Raji (cell line): ENCODE measurements around the gene REC114.

Experiments used
- POLR2A ChIP-seq: IDR thresholded peaks from 2 replicates; pipeline ENCODE4 v1.6.1; 2011; ENCODE audit warnings: low read depth, low read length, control low read depth; ENCODE audit not compliant: insufficient read depth

The REC114 gene, protein sequence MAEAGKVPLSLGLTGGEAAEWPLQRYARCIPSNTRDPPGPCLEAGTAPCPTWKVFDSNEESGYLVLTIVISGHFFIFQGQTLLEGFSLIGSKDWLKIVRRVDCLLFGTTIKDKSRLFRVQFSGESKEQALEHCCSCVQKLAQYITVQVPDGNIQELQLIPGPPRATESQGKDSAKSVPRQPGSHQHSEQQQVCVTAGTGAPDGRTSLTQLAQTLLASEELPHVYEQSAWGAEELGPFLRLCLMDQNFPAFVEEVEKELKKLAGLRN

DNA sequence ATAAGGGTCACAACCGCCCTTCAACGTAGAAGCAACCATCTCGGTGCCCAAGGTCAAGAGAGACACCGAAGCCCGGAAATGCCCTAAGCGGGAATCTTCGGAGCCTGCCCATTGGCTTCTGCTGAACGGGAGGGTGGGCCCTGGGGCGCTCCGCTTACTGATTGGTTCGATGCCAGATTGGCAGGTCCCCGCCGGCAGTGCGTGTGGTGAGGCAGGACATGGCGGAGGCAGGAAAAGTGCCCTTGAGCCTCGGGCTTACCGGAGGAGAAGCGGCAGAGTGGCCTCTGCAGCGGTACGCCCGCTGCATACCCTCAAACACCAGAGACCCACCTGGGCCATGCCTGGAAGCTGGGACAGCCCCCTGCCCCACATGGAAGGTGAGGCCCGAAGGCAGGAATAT is at the start of gene REC114:
Gene REC114 (plus strand): TSS at position 197 of the 400 bp plus-strand sequence. CDS start 22 bp downstream, at position 219.
- no peak for TF ChIP-seq POLR2A

DNA sequence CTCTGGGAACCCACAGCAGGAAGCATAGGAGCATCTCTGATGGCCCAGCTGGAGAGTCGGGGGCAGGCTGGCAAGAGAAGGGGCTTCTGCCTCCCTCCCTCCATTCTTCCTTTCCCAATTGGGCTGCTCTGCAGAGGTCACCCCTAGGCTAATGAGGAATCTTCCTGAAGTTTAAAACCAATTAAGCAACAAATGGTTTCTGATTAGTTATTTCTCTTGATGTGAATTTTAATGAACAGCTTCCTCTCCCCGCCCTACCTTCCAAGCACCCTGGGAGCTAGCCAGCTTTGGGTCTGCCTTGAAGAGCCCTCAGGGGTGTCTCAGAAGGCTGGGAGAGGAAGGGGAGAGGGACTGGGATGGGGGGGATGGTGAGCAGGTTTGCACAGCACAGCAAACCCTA is 49.6 kb upstream of the REC114 start:
- no peak for TF ChIP-seq POLR2A

DNA sequence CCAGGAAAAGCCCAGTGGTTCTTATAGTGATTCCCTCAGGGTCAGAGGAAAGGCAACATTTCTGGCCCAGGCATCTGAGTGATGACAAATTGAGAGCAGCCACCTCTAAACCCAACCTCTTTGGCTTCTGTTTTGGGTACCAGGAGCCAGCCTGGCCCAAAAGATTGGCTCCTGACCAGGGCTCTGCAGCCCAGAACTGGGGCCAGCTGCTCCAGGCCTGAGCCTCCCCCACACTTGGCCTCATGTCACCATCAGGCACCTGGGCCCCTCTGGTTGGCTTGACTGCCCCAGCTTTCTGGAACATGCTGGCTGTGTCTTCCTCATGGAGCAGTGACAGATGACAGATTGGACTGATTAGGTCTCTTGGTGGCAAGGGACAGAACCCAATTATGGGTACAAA is 48.2 kb upstream of the REC114 start:
- TF ChIP-seq POLR2A, result no peak

DNA sequence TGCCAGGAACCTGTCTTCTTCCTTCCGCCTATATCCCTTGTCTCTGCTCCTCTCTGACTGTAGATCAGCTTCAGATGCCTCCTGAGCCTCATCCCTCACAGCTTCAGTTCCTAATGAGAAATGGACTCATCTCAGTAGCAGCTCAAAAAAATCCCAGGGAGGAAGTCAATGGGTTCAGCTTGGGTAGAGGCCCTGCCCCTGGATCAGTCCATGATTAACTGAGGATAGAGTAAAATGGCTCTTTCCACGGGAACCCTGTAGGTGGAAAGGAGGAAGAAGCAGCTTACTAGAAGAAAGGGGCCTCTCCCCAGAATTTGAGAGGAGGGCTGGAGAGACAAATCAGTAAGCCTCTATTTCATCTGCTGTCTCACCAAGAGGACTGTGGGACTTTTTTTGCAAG is 47.3 kb upstream of the REC114 start:
- TF ChIP-seq POLR2A, result no peak

DNA sequence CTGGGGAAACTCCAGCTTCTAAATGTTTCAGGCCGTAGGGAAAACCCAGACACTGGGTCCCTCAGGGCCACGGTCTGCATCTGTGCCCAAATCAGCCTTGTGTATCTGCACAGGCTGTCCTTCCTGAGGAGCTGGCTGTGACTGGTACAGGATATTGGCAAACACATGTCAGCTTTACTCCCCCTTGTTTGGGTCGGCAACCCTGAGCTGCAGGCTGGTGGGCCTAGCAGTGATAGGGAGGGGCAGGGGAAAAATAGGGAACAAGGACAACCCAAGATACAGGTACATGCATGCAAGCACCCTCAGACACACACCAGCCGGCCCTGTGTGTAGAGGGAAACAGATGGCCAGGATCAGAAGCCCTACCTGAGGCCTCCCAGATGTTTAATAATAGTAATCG is 45.5 kb upstream of the REC114 start:
- TF ChIP-seq POLR2A, result no peak

DNA sequence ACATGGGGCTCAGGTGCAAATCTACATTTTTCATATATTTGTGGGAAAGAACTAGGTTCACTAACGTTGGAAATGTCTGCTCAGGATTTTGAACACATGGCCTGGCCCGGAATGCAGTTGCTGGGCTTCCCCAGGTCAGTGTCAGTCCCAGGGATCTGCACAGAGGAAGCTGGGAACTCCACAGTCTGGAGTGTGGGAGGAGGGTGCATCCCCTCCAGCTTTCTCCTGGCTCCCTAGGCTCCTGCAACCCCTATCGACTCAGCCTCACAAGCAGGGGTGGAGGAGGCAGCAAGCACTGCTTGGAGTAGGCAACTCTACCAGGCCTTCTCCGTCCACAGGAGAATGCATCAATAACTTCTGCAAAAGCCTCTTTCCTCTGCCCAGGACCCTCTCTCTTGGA is 44.1 kb upstream of the REC114 start:
- TF ChIP-seq POLR2A, result no peak

DNA sequence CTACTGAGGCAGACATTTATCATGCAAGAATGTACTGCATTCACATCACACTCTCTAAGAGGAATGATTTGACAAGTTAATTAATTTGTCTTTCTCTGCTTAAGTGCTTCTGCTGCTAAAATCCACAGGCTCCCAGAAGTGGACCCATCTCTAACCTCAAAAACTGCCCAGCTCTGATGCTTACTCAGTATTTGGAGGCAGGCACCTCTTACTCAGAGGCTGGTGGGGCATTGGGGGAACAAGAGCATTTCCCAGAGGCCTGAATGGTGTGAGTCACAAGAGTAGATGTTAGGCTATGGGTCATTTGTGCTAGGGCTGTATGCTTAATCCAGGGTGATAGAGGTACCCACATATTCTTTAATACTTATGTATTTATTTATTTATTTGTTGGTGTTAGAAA is 39.8 kb upstream of the REC114 start:
- no peak for TF ChIP-seq POLR2A

DNA sequence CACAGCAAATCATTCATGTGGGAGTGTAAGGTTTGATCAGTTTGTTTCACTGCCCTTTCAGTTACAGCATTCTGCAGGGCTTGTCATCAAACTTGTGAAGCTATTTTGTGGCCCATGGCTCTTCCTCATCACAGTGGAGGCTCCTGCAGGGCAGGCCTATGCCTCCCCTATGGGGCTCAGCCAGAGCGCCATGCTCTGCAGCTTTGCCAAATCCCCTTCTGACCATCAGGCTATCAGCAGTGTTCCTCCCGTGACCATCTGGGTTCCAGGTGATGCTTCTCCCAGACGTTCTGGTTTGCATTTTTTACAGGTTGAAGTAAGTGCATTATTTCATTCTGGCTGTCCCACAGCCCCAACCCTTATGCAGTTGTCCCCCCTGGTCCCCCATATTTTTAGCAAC is 28.1 kb upstream of the REC114 start:
- TF ChIP-seq POLR2A, result no peak

DNA sequence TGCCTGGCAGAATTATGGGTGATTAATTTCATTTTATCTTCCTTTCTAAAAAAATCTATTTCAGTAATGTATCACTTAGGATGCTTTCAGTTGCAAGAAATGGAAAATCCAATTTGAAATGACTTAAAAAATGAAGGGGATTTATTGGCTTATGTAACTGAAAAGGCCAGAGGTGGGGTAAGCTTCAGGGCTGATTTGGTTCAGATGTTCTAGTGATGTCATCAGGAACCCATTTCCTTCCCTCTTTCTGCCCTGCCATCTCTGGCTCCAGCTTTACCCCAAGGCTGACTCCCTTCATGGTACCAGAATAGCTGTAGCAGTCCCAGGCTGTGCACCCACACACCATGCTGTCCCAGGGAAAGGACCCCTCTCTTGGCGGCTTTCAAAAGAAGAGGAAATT is 18.5 kb upstream of the REC114 start:
- TF ChIP-seq POLR2A, result no peak

DNA sequence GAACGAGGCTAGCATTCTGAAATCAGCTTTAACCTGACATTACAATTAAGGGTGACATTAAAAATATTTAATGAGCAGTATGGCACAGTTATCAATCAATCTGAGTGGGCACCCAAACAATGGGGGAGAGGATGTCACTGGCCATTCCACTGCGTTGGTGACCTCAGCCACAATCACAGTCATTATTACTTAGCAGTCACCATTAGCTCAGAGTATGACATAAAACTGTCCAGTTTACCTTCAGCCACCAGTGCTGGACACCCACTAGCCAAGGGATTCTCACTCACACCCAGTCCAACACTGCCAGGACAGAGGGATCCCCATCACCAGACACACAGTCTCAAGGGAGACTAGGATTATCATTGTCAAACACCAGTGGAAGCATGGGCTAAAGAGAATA is 17.5 kb upstream of the REC114 start:
- no peak for TF ChIP-seq POLR2A

DNA sequence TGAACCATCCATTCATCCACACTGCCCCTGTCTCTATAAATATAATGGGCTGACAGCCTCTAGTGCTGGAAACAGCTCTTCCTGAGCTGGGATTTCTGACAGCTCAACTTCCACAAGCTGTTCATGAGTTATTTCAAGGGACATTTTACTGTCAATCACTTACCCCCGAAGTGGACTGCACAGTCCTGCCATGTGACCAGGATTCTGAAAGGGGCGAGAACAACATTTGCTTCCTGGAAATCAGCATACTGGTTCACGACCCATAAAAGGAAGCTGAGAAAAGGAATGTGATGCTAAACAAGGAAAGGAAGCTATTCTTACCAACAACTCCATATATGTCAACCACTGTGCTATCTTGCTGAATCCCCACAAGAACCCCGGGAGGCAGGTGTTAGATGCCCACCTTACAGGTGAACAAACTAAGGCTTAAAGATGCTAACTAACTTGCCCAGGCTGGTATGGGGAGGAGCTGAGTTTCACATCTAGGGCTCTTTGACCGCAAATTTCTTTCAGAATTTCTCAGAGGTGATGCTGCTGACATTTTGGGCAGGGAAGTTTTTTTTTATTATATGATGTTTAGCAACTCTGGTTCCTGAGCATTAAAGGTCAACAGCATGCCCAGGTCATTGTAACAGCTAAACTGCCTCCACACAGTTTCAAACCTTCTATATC is 16.5 kb upstream of the REC114 start:
- no peak for TF ChIP-seq POLR2A

DNA sequence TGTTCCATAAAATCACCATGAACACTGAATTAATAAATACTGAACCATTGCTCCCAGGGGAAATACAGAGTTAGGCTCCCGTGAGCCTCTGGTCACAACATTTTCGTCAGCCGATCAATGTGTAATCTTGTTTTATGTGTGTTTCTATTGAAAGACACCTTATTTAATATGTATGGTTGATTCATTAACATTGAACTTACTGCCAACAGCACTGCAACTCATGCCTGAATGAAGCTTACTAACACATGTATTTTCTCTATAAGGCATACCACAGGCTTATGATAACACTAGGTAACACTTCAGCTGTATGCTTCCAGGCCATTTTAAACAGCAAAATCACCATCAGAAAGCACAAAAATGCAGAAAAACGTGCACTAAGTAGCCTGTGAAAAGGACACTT is 9.1 kb upstream of the REC114 start:
- no peak for TF ChIP-seq POLR2A

DNA sequence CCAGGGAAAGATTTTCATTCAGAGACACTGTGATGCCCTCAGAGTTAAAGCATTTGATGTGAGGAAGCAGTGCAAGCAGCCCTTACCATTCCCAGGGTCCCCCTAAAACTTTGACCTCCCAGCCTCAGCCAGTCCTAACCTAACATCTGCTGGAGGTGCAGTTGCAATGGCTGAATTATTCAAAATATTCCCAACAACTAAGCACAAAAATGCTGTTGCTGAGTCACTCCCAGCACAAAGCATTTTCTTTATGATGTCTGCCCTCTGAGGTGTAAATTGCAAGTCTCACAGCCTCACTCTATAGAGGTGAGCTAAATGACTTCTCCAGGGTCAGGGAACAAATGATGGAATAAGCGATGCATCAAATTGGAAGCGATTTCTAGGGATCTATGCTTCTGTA is 6.4 kb upstream of the REC114 start:
- no peak for TF ChIP-seq POLR2A

DNA sequence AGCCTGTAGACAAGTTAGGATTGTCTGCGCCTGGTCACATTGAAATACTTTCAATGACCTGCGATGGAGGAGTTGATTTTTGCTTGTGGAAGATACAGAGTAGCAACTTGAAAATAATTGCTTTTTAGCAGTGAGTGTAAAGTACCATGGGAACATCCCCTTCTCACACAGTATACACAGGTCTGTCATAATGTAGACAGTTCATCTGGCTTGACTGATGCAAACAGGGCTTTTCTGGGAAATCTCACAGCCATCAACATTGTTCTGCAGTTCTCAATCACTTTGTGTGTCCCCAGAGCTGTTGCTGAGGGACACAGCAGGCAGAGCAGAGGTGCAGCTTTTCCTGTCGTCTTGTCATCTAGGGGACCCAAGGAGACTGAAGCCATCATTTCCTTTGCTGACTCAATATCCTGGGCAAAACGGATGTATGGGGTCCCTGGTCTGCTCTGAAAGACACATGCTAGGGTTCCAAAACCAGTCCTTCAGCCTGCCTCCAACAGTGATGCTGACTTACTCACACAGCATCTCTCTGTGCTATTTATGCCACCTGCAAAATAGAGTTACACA is 5.3 kb upstream of the REC114 start:
- TF ChIP-seq POLR2A, result no peak

DNA sequence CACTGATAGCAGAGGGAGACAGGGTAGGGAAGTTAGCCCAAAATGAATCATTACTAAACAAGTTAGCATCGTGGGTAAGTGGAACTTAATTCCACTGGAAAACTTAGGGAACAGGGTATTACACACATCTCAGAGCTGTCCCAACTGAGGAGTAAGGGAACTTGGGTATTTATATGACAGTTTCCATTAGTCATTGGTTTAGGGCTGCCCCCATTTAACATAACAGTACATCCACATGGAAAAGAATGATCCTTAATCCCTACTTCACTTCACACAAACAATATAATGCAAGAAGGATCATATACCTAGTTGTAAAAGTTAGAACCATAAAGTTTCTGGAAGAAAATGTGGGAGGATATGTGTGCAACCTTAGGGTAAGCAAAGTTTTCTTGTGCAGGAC is 4.3 kb upstream of the REC114 start:
- no peak for TF ChIP-seq POLR2A

DNA sequence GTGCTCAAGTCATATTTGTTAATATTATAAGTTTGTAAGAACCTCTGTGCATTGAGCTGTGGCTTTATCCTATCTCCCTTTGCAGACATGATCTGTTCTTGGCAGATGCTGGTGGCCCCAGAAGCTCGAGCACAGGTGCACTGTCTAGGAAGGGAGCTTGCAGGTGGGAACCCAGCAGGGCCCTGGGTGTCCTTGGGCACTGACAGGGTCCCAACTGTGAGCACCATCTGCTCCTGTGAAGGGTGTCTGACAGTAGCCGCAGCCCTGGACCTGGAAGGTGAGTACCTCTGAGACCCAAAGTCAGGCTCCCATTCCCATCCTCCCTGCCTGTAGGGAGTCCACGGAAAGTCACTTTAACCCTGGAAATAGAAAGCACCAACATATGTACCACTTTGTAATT is 2.4 kb upstream of the REC114 start:
- TF ChIP-seq POLR2A, result no peak
